Upper lobe of left lung (tissue), 6 donors: ENCODE measurements around the gene TLE1. TPM values are rescaled to one million over a fixed set of nuclear protein-coding genes. Genes with fewer than 3 reads are reported as not detected.

ENCODE experiments used
- ATAC-seq, 2 donors: fragments of 200-7000 bp; cut with Tn5 transposase; one replicate each; pipeline ENCODE4 v1.9.1; 2022; ENCODE audit warnings: mild to moderate bottlenecking in 2 of 2, moderate library complexity in 2 of 2; ENCODE audit not compliant: low FRiP score in 2 of 2
- DNase-seq, 2 donors: peaks; one replicate each; pipeline ENCODE4 v3.0.0-alpha.2; 2019 to 2020
- H3K27ac ChIP-seq, 4 donors: fragments of 200-600 bp; sonication (generic); one replicate each; pipeline ENCODE4 v1.5.1; 2016 to 2019
- H3K27me3 ChIP-seq, 4 donors: fragments of 200-600 bp; sonication (generic); one replicate each; pipeline ENCODE4 v1.5.1; 2017 to 2019
- H3K36me3 ChIP-seq, 4 donors: fragments of 200-600 bp; sonication (generic); one replicate each; pipeline ENCODE4 v1.5.1; 2016 to 2019
- H3K4me1 ChIP-seq, 4 donors: fragments of 200-600 bp; sonication (generic); one replicate each; pipeline ENCODE4 v1.5.1; 2018 to 2019
- H3K4me3 ChIP-seq, 4 donors: fragments of 200-600 bp; sonication (generic); one replicate each; pipeline ENCODE4 v1.5.1; 2017 to 2019; ENCODE audit warnings: mild to moderate bottlenecking in 2 of 4, moderate library complexity in 1 of 4
- H3K9me3 ChIP-seq, 4 donors: fragments of 200-600 bp; sonication (generic); one replicate each; pipeline ENCODE4 v1.5.1; 2018 to 2019
- CTCF ChIP-seq, 6 experiments: fragments of 450-650 bp in 4 of 6; fragments of 200-600 bp in 2 of 6; sonication (generic) in 2 of 6; IDR thresholded peaks; one replicate each; pipeline ENCODE4 v1.5.1; 2016 to 2019; ENCODE audit warnings: antibody characterized with exemption in 6 of 6
- EP300 ChIP-seq, 4 donors: sonication (generic); formaldehyde crosslinking; IDR thresholded peaks; one replicate each; pipeline ENCODE4 v1.5.1; 2017; ENCODE audit warnings: antibody characterized with exemption in 4 of 4, control low read depth in 2 of 4
- POLR2A ChIP-seq, 4 donors: fragments of 450-650 bp; IDR thresholded peaks; one replicate each; pipeline ENCODE4 v1.5.1; 2016 to 2017; ENCODE audit warnings: antibody characterized with exemption in 4 of 4, mild to moderate bottlenecking in 2 of 4
- POLR2AphosphoS5 ChIP-seq, 2 donors: sonication (generic); formaldehyde crosslinking; IDR thresholded peaks; one replicate each; pipeline ENCODE4 v1.5.1; 2017; ENCODE audit warnings: antibody characterized with exemption in 2 of 2
- WGBS, 2 donors: methylation state at CpG; one replicate each; pipeline ENCODE4 v1.1.5; 2017 to 2018; 5-methylcytosine and 5-hydroxymethylcytosine counted together
- total RNA-seq, 6 donors: library from RNA; depleted of rRNA in 4 of 6; stranded (reverse); fragments of >200 nt in 4 of 6; gene quantifications; one replicate each; pipeline versions ENCODE4 v1.1.0 to v1.2.1, GENCODE V29; 2016 to 2021
- donor health status: DM: no; HTN: no; CAD: no; lungs with moderate emphysema.
- donor health status: DM: no; HTN: yes; CAD: no; lungs with severe emphysema.

TLE1 gene
- total RNA-seq, 6 donors from 2014 or later, result 17.3 to 55.5 (median 27.6) TPM

GRCh38 chr9:81585191-81585763 is 104.1 kb downstream of the TLE1 start:
- H3K27ac ChIP-seq, result no peak overlapping the region
- no peaks in the 10 kb centered on the region for H3K9me3 ChIP-seq
- peaks cover 8 to 15% (median 9%) of the 10 kb centered on the region in 4 donors for H3K4me1 ChIP-seq
- 87 to 91% methylated on average over 11 of the region's 11 CpGs for WGBS, 2 donors
- peaks cover 0 to 43% (median 10%) of the 10 kb centered on the region in 4 donors for H3K36me3 ChIP-seq
- DNase-seq (no peak), ATAC-seq (no peak)
- H3K4me3 ChIP-seq, result no peak overlapping the region
- no peak for TF ChIP-seq CTCF (IDR thresholded peaks at IDR 0.05)
- no peak for TF ChIP-seq POLR2AphosphoS5 (IDR thresholded peaks at IDR 0.05)
- no peak for TF ChIP-seq EP300 (IDR thresholded peaks at IDR 0.05)
- no peaks in the 10 kb centered on the region for H3K27me3 ChIP-seq

- Histone ChIP-seq H3K4me1 (peaks cover 8 to 15% (median 9%) of the 10 kb centered on the region in 4 donors), H3K4me3 (no peak overlapping the region), H3K27me3 (no peaks in the 10 kb centered on the region), H3K36me3 (peaks cover 0 to 32% (median 4%) of the 10 kb centered on the region in 4 donors), H3K9me3 (no peaks in the 10 kb centered on the region), H3K27ac (no peak overlapping the region)
- ATAC-seq (no peak), DNase-seq (no peak)
- TF ChIP-seq EP300 (IDR thresholded peaks at IDR 0.05), result no peak
- 94 to 99% methylated on average over 8 of the region's 8 CpGs for WGBS, 2 donors
Observed at GRCh38 chr9:81584099-81584498, 105.2 kb downstream of the TLE1 start.

GRCh38 chr9:81581986-81582385 is 107.4 kb downstream of the TLE1 start:
- no peaks in the 10 kb centered on the region for H3K9me3 ChIP-seq
- H3K4me3 ChIP-seq, result no peak overlapping the region
- H3K27ac ChIP-seq, result no peak overlapping the region
- peaks cover 0 to 25% (median 4%) of the 10 kb centered on the region in 4 donors for H3K36me3 ChIP-seq
- WGBS, 2 donors, result 69 to 71% methylated on average over 3 of the region's 3 CpGs
- TF ChIP-seq POLR2A (IDR thresholded peaks at IDR 0.05) (no peak), CTCF (IDR thresholded peaks at IDR 0.05) (no peak), POLR2AphosphoS5 (IDR thresholded peaks at IDR 0.05) (no peak), EP300 (IDR thresholded peaks at IDR 0.05) (no peak)
- no peaks in the 10 kb centered on the region for H3K4me1 ChIP-seq
- H3K27me3 ChIP-seq, result no peaks in the 10 kb centered on the region
- DNase-seq, result no peak
- ATAC-seq, result no peak

- no peak for ATAC-seq
- Histone ChIP-seq H3K4me1 (no peaks in the 10 kb centered on the region), H3K4me3 (no peak overlapping the region), H3K27ac (no peak overlapping the region), H3K36me3 (peaks cover 0 to 11% (median 4%) of the 10 kb centered on the region in 4 donors), H3K27me3 (no peaks in the 10 kb centered on the region), H3K9me3 (no peaks in the 10 kb centered on the region)
- TF ChIP-seq POLR2A (IDR thresholded peaks at IDR 0.05) (no peak), POLR2AphosphoS5 (IDR thresholded peaks at IDR 0.05) (no peak), CTCF (IDR thresholded peaks at IDR 0.05) (no peak), EP300 (IDR thresholded peaks at IDR 0.05) (no peak)
- no peak for DNase-seq
- WGBS, 2 donors, result 84 to 95% methylated on average over 4 of the region's 4 CpGs
Observed at GRCh38 chr9:81579381-81579780, 110.0 kb downstream of the TLE1 start.

- Histone ChIP-seq H3K4me3 (no peak overlapping the region), H3K36me3 (peaks cover 0 to 3% (median under 1%) of the 10 kb centered on the region in 4 donors), H3K27me3 (no peaks in the 10 kb centered on the region), H3K27ac (no peak overlapping the region), H3K9me3 (no peaks in the 10 kb centered on the region), H3K4me1 (no peaks in the 10 kb centered on the region)
- DNase-seq (no peak), ATAC-seq (no peak)
- TF ChIP-seq POLR2AphosphoS5 (IDR thresholded peaks at IDR 0.05), result no peak
- TF ChIP-seq EP300 (IDR thresholded peaks at IDR 0.05), result no peak
- no peak for TF ChIP-seq POLR2A (IDR thresholded peaks at IDR 0.05)
- no peak for TF ChIP-seq CTCF (IDR thresholded peaks at IDR 0.05)
Observed at GRCh38 chr9:81578606-81579005, 110.7 kb downstream of the TLE1 start.
